ENCODE measurements around the gene ESYT3. TPM values are rescaled to one million over a fixed set of nuclear protein-coding genes. Genes with fewer than 3 reads are reported as not detected.

ESYT3 gene
- total and polyA plus RNA-seq, 5 donors = 0.66 to 2.4 (median 1.3) TPM

DNA sequence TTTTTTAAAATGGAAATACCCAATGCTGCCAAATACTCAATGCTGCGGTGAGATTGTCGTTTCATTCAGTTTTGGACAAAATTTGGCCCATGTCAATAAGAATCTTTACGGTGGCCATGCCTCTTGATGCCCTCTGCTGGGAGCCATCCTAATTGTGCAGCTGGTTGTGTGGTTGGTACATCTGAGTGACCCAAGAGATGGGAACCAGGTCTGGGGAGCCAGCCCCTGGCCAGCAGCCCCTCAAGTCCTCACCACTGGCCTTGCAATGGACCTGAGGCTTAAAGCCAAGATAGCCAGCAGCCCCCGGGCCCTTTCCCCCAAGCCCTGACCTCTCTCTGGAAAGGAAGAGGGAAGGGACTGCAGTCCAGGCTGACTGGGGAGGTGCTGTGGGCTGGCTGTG lies 36.4 kb upstream of the ESYT3 start:
- Histone ChIP-seq H3K9me3 (ENCODE audit: control insufficient read depth, low read length) (no peaks in the 10 kb centered on the region), H3K27ac (ENCODE audit: low read length) (peak overlapping the region; percentile 8), H3K4me1 (ENCODE audit: control insufficient read depth, insufficient read depth, low read length) (peaks cover 20% of the 10 kb centered on the region), H3K27me3 (ENCODE audit: control insufficient read depth, insufficient read depth) (no peaks in the 10 kb centered on the region), H3K4me3 (ENCODE audit: low read length) (no peak overlapping the region)
- intact Hi-C loops (cut with DNase I) = no loop called here
- no peak for DNase-seq
- ATAC-seq = no peak
- 78% methylated on average over 4 of the region's 4 CpGs for WGBS

DNA sequence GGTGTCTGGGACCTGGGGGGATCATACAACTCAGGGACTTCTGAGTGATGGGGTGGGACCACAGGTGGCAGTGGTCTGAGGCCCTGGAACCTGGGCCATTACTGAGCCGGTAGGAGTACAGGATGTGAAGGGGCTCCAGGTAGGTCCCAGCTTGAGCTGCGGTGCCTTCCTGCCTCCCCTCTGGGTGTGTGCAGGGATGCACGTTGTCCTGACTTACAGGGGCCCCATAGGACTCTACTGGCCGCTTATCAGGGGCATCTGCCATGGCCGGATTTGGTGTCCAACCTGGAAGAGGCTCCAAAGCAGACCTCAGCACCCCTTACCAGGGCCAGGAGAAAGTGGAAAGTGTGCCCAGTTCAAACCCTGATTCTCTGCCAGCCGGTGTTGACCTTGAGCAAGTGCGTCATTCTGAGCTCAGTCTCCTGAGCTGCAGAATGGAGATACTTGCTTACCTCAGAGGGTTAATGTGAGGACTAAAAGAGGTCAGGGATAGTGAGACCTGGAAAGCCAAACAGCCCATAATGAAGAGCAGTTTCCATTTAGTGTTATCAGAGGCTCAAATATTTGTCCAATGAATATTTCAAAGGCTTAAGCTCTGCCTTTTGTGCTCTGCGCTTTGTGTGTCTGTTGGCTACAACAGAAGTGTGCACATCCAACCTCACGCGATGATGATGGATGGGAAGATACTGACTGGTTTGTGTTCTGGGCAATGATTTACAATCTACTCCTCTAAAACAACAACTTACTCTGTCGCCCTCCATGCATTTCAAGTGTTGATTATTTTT lies 35.4 kb upstream of the ESYT3 start:
- no peak for ATAC-seq
- intact Hi-C loops (cut with DNase I) = no loop called here
- H3K4me1 ChIP-seq (ENCODE audit: control insufficient read depth, insufficient read depth, low read length) = peaks cover 20% of the 10 kb centered on the region
- peak overlapping the region; percentile 22 for H3K27ac ChIP-seq (ENCODE audit: low read length)
- no peak for DNase-seq
- no peak overlapping the region for H3K4me3 ChIP-seq (ENCODE audit: low read length)
- H3K9me3 ChIP-seq (ENCODE audit: control insufficient read depth, low read length) = no peaks in the 10 kb centered on the region
- no peaks in the 10 kb centered on the region for H3K27me3 ChIP-seq (ENCODE audit: control insufficient read depth, insufficient read depth)
- WGBS = 77% methylated on average over 11 of the region's 11 CpGs

DNA sequence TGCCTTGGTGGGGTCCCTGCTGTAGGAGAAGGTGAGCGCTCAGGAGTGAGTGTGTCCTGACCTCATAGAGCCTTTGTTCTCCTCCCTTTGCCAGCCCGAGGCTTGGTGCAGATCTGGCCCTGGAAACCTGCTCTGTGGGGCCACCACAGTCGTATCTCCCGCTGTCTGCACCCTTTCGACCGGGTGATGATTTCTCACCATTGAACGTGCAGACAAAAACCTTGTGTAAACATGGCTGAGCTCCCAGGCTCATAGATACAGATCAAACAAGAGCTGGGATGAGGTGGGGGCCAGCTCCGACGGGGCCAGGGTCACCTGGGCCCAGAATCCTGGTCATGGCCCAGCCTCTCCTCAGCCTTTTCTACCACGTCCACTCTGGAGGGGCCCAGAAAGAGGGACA lies 34.6 kb upstream of the ESYT3 start:
- Histone ChIP-seq H3K27me3 (ENCODE audit: control insufficient read depth, insufficient read depth) (no peaks in the 10 kb centered on the region), H3K4me3 (ENCODE audit: low read length) (no peak overlapping the region), H3K9me3 (ENCODE audit: control insufficient read depth, low read length) (no peaks in the 10 kb centered on the region), H3K4me1 (ENCODE audit: control insufficient read depth, insufficient read depth, low read length) (peaks cover 20% of the 10 kb centered on the region), H3K27ac (ENCODE audit: low read length) (peak overlapping the region; percentile 50)
- DNase-seq (no peak), ATAC-seq (peak in 1 of 2 donors; percentile 25)
- 67% methylated on average over 10 of the region's 10 CpGs for WGBS
- intact Hi-C loops (cut with DNase I) = no loop called here

DNA sequence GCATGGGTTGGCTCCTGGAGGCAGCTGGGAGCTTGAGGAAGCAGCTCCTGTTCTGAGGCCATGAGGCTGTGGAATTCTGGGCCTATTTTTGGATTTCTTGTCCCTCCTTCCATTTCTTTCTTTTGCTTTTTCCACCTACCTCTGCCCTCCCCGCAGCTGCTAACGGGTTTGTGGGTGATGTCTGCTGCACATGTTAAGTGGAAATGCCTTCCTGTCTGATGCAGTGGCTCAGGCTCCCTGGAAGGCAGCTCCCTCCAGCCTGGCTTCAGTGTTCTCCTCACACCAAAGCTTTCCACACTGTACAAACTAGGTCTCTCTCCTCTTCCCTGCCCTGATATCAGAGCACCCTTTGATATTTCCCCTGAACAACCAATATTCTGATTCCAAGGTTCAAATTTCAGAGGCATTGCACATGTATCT lies 33.8 kb upstream of the ESYT3 start:
- WGBS = 48% methylated on average over 2 of the region's 2 CpGs
- ATAC-seq (no peak), DNase-seq (no peak)
- Histone ChIP-seq H3K4me3 (ENCODE audit: low read length) (no peak overlapping the region), H3K27me3 (ENCODE audit: control insufficient read depth, insufficient read depth) (no peaks in the 10 kb centered on the region), H3K4me1 (ENCODE audit: control insufficient read depth, insufficient read depth, low read length) (peaks cover 15% of the 10 kb centered on the region), H3K9me3 (ENCODE audit: control insufficient read depth, low read length) (no peaks in the 10 kb centered on the region), H3K27ac (ENCODE audit: low read length) (no peak overlapping the region)
- intact Hi-C loops (cut with DNase I) = no loop called here

DNA sequence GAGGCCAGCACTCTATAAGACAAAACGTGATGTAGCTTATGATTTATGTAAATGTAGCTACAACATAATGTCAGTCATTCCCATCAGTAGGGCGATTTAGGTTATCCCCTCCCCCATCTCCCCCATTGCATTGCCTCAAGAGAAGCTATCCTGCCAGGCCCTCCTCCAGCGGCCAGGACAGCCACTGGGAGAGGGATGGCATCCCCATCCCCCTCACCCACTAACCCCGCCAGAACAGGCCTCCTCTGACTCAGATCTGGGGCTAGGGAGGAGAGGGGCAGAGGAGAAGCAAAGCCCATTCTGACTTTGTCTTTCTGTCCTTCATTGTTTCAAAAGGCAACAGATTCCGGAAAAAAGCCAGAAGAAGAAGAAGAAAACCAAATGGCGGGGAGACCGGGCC lies 32.6 kb upstream of the ESYT3 start:
- no peaks in the 10 kb centered on the region for H3K9me3 ChIP-seq (ENCODE audit: control insufficient read depth, low read length)
- WGBS = 88% methylated on average over 7 of the region's 7 CpGs
- DNase-seq (no peak), ATAC-seq (peak in 1 of 2 donors; percentile 17)
- no peak overlapping the region for H3K4me3 ChIP-seq (ENCODE audit: low read length)
- no peak overlapping the region for H3K27ac ChIP-seq (ENCODE audit: low read length)
- intact Hi-C loops (cut with DNase I) = no loop called here
- no peaks in the 10 kb centered on the region for H3K27me3 ChIP-seq (ENCODE audit: control insufficient read depth, insufficient read depth)
- peaks cover 9% of the 10 kb centered on the region for H3K4me1 ChIP-seq (ENCODE audit: control insufficient read depth, insufficient read depth, low read length)

DNA sequence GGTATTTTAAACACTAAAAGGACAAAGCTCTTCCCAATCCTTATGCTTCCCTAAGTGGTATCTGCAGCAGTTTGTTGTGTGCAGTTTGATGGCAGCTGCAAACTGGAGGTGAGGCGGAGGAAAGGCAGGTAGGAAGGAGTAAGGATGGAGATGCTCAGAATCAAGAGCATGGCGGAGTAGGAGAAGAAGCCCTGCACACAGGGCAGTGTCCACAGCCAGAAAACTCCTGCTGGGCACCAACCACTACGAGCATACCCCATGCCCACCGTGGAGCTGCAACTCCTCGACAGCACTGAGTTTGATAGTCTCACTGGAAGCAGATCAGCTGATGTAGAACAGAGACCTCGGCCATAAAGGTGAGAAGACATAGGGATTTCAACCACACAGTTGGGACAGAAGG lies 30.3 kb upstream of the ESYT3 start:
- ATAC-seq (no peak), DNase-seq (no peak)
- intact Hi-C loops (cut with DNase I) = no loop called here
- Histone ChIP-seq H3K27ac (ENCODE audit: low read length) (no peak overlapping the region), H3K4me3 (ENCODE audit: low read length) (no peak overlapping the region), H3K27me3 (ENCODE audit: control insufficient read depth, insufficient read depth) (no peaks in the 10 kb centered on the region), H3K9me3 (ENCODE audit: control insufficient read depth, low read length) (no peaks in the 10 kb centered on the region), H3K4me1 (ENCODE audit: control insufficient read depth, insufficient read depth, low read length) (no peaks in the 10 kb centered on the region)
- WGBS = 95% methylated on average over 6 of the region's 6 CpGs

DNA sequence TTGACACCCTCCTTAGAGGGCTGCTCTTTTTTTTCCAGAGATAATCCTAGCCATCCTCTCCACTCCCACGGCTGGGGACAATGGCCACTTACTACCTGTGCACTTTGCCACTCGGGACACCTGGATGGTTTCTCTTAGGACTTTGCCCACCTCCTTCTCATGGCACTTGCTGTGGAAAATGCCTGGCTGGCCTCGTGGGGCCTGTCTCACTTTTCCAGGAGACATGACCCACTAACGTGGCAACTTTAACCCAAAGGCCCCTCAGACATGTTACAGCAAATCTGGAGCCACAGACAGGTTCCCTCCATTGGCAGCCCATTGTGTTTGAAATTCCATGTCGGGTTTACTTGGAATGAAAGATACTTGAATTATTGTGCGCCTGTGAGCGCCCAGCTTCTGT lies 29.4 kb upstream of the ESYT3 start:
- DNase-seq = no peak
- no peak overlapping the region for H3K27ac ChIP-seq (ENCODE audit: low read length)
- intact Hi-C loops (cut with DNase I) = no loop called here
- no peaks in the 10 kb centered on the region for H3K9me3 ChIP-seq (ENCODE audit: control insufficient read depth, low read length)
- ATAC-seq = no peak
- H3K27me3 ChIP-seq (ENCODE audit: control insufficient read depth, insufficient read depth) = no peaks in the 10 kb centered on the region
- no peaks in the 10 kb centered on the region for H3K4me1 ChIP-seq (ENCODE audit: control insufficient read depth, insufficient read depth, low read length)
- no peak overlapping the region for H3K4me3 ChIP-seq (ENCODE audit: low read length)
- WGBS = 90% methylated on average over 7 of the region's 7 CpGs

DNA sequence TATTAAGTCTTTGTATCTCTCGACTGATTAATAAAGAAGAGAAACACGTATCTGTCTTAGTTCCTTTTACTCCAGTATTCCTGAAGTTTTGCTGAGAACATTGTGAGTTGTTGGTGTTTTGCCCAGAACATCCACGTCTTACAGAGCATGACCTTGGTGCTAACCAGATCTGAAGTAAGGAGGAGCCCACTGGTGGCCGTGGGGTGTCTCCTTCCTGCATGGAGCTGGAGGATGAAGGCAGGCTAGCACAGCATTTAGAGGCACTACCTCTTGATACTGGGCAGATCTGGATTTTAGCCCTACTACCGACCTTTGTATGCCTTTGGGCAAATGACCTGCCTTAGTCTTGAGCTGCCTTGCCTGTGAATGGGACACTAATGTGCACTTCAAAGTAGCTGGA lies 28.9 kb upstream of the ESYT3 start:
- no peaks in the 10 kb centered on the region for H3K27me3 ChIP-seq (ENCODE audit: control insufficient read depth, insufficient read depth)
- no peaks in the 10 kb centered on the region for H3K4me1 ChIP-seq (ENCODE audit: control insufficient read depth, insufficient read depth, low read length)
- H3K9me3 ChIP-seq (ENCODE audit: control insufficient read depth, low read length) = no peaks in the 10 kb centered on the region
- WGBS = 77% methylated on average over 5 of the region's 5 CpGs
- ATAC-seq (no peak), DNase-seq (no peak)
- H3K27ac ChIP-seq (ENCODE audit: low read length) = no peak overlapping the region
- no peak overlapping the region for H3K4me3 ChIP-seq (ENCODE audit: low read length)
- intact Hi-C loops (cut with DNase I) = no loop called here

DNA sequence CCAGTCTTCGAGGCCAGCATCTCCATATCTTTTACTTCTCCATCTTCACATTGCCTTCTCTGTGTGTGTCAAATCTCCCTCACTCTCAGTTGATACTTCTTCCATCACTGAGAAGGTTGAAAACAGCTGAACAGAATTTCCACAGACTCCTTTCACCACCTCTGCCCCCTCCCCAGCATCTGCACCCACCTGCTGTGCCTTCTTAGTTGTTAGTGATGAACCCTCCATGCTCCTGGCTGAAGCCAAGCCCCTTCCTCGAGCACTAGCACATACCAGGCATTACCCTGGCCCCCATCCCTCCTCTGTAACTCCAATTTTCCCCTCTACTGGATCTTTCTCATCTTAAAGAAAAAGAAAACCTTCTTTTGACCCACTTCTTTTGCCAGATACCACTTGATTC lies 27.8 kb upstream of the ESYT3 start:
- intact Hi-C loops (cut with DNase I) = no loop called here
- H3K27ac ChIP-seq (ENCODE audit: low read length) = no peak overlapping the region
- H3K4me1 ChIP-seq (ENCODE audit: control insufficient read depth, insufficient read depth, low read length) = no peaks in the 10 kb centered on the region
- H3K4me3 ChIP-seq (ENCODE audit: low read length) = no peak overlapping the region
- no peak for ATAC-seq
- no peaks in the 10 kb centered on the region for H3K9me3 ChIP-seq (ENCODE audit: control insufficient read depth, low read length)
- no peak for DNase-seq
- WGBS = 81% methylated on average over 2 of the region's 2 CpGs
- no peaks in the 10 kb centered on the region for H3K27me3 ChIP-seq (ENCODE audit: control insufficient read depth, insufficient read depth)

DNA sequence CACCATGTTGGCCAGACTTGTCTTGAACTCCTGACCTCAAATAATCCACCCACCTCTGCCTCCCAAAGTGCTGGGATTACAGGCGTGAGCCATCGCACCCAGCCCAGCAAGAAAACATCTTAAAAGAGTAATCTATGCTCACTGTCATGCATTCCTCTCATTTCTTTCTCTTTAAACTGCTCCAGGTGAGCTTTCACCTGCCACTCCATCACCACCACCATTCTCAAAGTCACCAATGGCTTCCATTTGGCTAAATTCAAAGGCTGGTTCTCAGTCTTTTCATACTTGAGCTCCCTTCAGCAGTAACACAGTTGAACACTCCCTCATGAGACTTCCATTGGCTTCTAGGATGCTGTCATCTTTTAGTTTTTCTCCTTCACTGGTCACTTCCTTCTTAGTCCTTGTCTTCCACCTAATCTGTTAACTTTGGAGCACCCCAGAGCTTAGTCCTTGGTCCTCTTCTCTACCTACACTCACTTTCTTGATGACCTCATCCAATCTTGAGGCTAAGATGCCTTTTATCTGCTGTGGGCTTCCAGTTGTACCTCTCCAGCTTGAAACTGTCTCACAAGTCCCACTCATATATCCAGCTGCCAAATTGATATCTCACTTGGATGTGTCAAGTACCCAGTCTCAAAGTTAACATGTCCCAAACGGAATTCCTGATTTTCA lies 27.0 kb upstream of the ESYT3 start:
- intact Hi-C loops (cut with DNase I) = no loop called here

DNA sequence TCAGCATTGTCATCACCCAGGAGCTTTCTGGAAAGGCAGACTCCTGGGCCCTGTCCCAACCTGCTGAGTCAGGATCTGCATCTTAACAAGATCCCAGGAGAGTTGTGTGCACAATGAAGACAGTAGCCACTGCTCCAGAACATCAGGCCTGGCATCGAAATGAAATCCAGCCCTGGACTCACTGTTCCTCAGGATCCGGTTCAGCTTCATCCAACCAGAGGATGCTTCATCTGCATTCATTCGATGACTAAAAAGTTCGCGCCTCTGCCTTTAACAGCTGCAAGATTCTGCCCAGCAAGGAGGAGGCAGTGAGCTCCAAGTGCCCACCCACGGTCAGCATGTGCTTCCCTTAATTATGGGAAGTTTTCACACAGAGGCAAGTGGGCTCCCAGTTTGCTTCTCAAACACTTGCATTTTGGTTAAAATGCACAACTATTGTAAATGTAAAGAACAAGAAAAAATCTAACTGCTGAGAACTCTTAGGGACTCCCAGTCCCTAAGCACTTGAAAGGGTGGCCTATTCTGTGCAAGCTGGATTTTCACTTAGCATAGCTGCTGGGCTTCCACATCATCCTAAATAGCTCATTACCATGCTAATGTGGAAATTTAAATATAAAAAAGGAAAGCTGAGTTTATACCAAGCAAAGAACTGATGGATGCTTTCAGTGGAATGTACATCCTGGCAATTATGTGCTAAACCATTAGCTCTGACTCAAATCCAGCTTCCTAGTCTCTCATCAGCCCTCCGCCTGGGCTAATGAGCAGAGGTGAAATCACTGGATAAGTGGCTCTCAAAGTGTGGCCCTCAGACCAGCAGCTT lies 25.5 kb upstream of the ESYT3 start:
- no peaks in the 10 kb centered on the region for H3K9me3 ChIP-seq (ENCODE audit: control insufficient read depth, low read length)
- H3K4me1 ChIP-seq (ENCODE audit: control insufficient read depth, insufficient read depth, low read length) = no peaks in the 10 kb centered on the region
- H3K27ac ChIP-seq (ENCODE audit: low read length) = no peak overlapping the region
- WGBS = 52% methylated on average over 7 of the region's 7 CpGs
- intact Hi-C loops (cut with DNase I) = no loop called here
- no peak overlapping the region for H3K4me3 ChIP-seq (ENCODE audit: low read length)
- DNase-seq = peak in 1 of 3 donors; percentile 28
- ATAC-seq = peak in 1 of 2 donors; percentile 34
- H3K27me3 ChIP-seq (ENCODE audit: control insufficient read depth, insufficient read depth) = no peaks in the 10 kb centered on the region

More for the DNA sequence above, 27.0 kb upstream of the ESYT3 start:
- WGBS = 77% methylated on average over 3 of the region's 3 CpGs
- no peak overlapping the region for H3K4me3 ChIP-seq (ENCODE audit: low read length)
- no peaks in the 10 kb centered on the region for H3K27me3 ChIP-seq (ENCODE audit: control insufficient read depth, insufficient read depth)
- no peaks in the 10 kb centered on the region for H3K4me1 ChIP-seq (ENCODE audit: control insufficient read depth, insufficient read depth, low read length)
- DNase-seq (no peak), ATAC-seq (no peak)
- no peak overlapping the region for H3K27ac ChIP-seq (ENCODE audit: low read length)
- no peaks in the 10 kb centered on the region for H3K9me3 ChIP-seq (ENCODE audit: control insufficient read depth, low read length)
